Immature natural killer cell (primary cell): ENCODE results near the gene CHST3. TPM values are rescaled to one million over a fixed set of nuclear protein-coding genes. Genes with fewer than 3 reads are reported as not detected.
"Not testable (repeated sequence)": the region's sequence is repeated elsewhere in the genome, so short reads cannot be mapped to it uniquely, and the experiment has no call there.

Experiments used
- DNase-seq, 3 donors: peaks; one replicate each; pipeline ENCODE4 v3.0.0; 2022; ENCODE audit warnings: mixed read lengths in 1 of 3
- H3K27ac Mint-ChIP-seq, 6 donors: one replicate each; pipeline ENCODE4 v1.8.0; 2020; ENCODE audit warnings: mixed read lengths in 6 of 6, mild to moderate bottlenecking in 5 of 6, inconsistent platforms in 4 of 6, moderate library complexity in 3 of 6
- H3K27me3 Mint-ChIP-seq, 3 donors: one replicate each; pipeline ENCODE4 v1.8.0; 2020 to 2021; ENCODE audit warnings: low read depth in 3 of 3, mild to moderate bottlenecking in 3 of 3, mixed read lengths in 3 of 3, moderate library complexity in 3 of 3, inconsistent platforms in 1 of 3
- H3K36me3 Mint-ChIP-seq, 3 donors: one replicate each; pipeline ENCODE4 v1.8.0; 2020; ENCODE audit warnings: mixed read lengths in 3 of 3, inconsistent platforms in 2 of 3, mild to moderate bottlenecking in 2 of 3
- H3K4me1 Mint-ChIP-seq, 2 donors: one replicate each; pipeline ENCODE4 v1.8.0; 2020; ENCODE audit warnings: inconsistent platforms in 2 of 2, mild to moderate bottlenecking in 2 of 2, mixed read lengths in 2 of 2, moderate library complexity in 1 of 2
- H3K4me3 Mint-ChIP-seq, 5 donors: one replicate each; pipeline ENCODE4 v1.8.0; 2020; ENCODE audit warnings: mild to moderate bottlenecking in 5 of 5, mixed read lengths in 5 of 5, inconsistent platforms in 3 of 5, moderate library complexity in 3 of 5
- H3K9me3 Mint-ChIP-seq, 6 donors: one replicate each; pipeline ENCODE4 v1.8.0; 2020; ENCODE audit warnings: mild to moderate bottlenecking in 6 of 6, mixed read lengths in 6 of 6, inconsistent platforms in 4 of 6, moderate library complexity in 3 of 6
- polyA plus RNA-seq, 3 donors: library from polyadenylated mRNA; unstranded; fragments of 300-500 nt; fragmentation: Illumina TruSeq; gene quantifications; one replicate each; pipeline ENCODE4 v1.2.3, GENCODE V29; 2021

CHST3 gene
- not detected for polyA plus RNA-seq

DNA sequence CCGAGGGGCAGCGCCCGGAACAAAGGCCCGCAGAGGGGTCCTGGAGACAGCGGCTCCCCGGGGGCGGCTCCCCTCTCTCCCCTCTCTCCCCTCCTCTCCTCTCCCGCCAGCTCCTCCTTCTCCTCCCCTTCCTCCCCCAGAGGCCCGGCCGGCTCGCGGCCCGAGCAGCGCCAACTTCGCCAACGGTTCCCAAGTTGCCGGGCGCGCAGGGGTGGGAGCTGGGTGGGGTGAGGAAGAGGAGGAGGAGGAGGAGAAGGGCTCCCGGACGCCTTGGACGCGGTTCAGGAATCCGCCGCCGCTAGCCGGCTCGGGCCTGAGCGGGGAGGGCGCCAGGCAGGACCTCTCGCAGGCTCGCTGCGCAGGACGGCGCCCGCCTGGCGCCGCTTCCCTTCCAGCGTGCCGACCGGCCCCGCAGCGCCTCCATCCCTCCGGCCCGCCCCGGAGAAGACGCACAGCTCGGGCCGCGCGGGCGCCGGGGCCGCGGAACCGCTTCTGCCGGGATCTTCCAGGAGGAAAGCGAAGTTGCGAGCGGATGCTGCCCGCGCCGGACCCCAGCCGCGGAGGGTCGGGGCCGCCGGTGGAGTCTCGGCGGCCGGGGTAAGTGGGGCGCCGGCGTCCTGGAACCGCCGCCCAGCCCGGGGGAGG, at the start of gene CHST3:
TSS of gene CHST3 (plus strand) at position 298 of the 645 bp plus-strand sequence. CDS start 41,448 bp downstream, outside the sequence.
- Mint-ChIP-seq H3K9me3 (peaks cover 0 to 2% (median 0%) of the 10 kb centered on the region in 6 donors), H3K27me3 (peaks cover 11 to 22% (median 21%) of the 10 kb centered on the region in 3 donors), H3K36me3 (no peaks in the 10 kb centered on the region), H3K27ac (no peak within 1 kb of the TSS), H3K4me3 (no peak within 1 kb of the TSS), H3K4me1 (peaks cover 0 to 4% of the 10 kb centered on the region in 2 donors)
- no peak for DNase-seq

GRCh38 chr10:71916827-71917226, 47.4 kb upstream of the CHST3 start:
- Mint-ChIP-seq H3K4me3 (no peak overlapping the region), H3K36me3 (no peaks in the 10 kb centered on the region), H3K27ac (no peak overlapping the region), H3K4me1 (no peaks in the 10 kb centered on the region), H3K27me3 (peaks cover 2 to 9% (median 3%) of the 10 kb centered on the region in 3 donors), H3K9me3 (peaks cover 0 to 1% (median 0%) of the 10 kb centered on the region in 6 donors)
- no peak for DNase-seq

DNA sequence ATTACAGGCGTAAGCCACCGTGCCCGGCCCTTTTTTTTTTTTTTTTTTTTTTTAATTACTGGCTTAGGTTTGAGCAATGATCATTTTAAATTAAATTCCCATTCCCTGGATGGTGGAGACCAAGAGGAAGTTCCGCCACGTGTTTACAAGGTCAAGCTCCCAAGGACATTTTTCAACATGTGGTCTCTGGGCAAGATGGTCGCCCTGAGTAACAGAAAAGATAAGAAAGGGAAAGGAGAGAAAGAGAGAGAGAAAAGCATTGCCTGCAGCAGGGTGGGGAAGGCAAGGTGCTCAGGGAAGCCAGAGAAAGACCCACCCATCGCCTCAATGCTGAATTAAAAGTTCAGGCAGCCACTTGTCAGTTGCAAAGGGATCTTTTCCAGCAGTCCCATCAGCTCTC, 45.2 kb upstream of the CHST3 start:
- no peak for DNase-seq
- Mint-ChIP-seq H3K27me3 (peaks cover 3 to 11% (median 9%) of the 10 kb centered on the region in 3 donors), H3K4me3 (no peak overlapping the region), H3K36me3 (no peaks in the 10 kb centered on the region), H3K4me1 (no peaks in the 10 kb centered on the region), H3K27ac (no peak overlapping the region), H3K9me3 (peaks cover 0 to 1% (median 0%) of the 10 kb centered on the region in 6 donors)

- H3K27ac Mint-ChIP-seq, H3K9me3 Mint-ChIP-seq, DNase-seq, H3K4me3 Mint-ChIP-seq, H3K4me1 Mint-ChIP-seq, H3K36me3 Mint-ChIP-seq: not testable (repeated sequence)
- peaks cover 3 to 11% (median 9%) of the 10 kb centered on the region in 3 donors for H3K27me3 Mint-ChIP-seq
Observed at GRCh38 chr10:71919956-71920539, 44.1 kb upstream of the CHST3 start.

DNA sequence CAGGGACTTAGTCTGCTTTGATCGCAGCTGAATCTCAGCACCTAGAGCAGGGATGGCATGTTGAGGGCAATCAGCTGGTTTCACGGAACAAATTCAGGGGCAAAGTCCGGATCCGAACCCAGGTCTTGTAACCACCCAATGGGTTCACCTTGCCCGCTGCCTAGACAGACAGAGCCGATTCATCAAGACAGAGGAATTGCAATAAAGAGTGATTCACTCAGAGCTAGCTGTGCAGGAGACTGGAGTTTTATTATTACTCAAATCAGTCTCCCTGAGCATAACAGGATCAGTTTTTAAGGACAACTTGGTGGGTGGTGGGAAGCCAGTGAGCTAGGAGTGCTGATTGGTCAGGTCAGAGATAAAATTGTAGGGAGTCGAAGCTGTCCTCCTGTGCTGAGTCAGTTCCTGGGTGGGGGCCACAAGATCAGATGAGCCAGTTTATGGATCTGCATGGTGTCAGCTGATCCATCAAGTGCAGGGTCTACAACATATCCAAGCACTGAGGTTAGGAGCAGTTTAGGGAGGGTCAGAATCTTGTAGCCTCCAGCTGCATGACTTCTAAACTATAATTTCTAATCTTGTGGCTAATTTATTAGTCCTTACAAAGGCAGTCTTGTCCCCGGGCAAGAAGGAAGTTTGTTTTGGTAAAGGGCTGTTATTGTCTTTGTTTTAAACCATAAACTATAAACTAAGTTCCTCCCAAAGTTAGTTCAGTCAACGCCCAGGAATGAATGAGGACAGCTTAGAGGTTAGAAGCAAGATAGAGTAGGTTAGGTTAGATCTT, 43.5 kb upstream of the CHST3 start:
- no peaks in the 10 kb centered on the region for H3K4me1 Mint-ChIP-seq
- DNase-seq, result no peak
- peaks cover 3 to 9% (median 9%) of the 10 kb centered on the region in 3 donors for H3K27me3 Mint-ChIP-seq
- H3K9me3 Mint-ChIP-seq, result peaks cover 0 to 1% (median 0%) of the 10 kb centered on the region in 6 donors
- no peak overlapping the region for H3K27ac Mint-ChIP-seq
- H3K36me3 Mint-ChIP-seq, result no peaks in the 10 kb centered on the region
- no peak overlapping the region for H3K4me3 Mint-ChIP-seq

- no peak overlapping the region for H3K4me3 Mint-ChIP-seq
- no peak for DNase-seq
- H3K27me3 Mint-ChIP-seq, result peaks cover 3 to 9% (median 9%) of the 10 kb centered on the region in 3 donors
- H3K27ac Mint-ChIP-seq, result no peak overlapping the region
- no peaks in the 10 kb centered on the region for H3K4me1 Mint-ChIP-seq
- H3K36me3 Mint-ChIP-seq, result no peaks in the 10 kb centered on the region
- peaks cover 0 to 1% (median 0%) of the 10 kb centered on the region in 6 donors for H3K9me3 Mint-ChIP-seq
Observed at GRCh38 chr10:71921324-71922027, 42.7 kb upstream of the CHST3 start.

GRCh38 chr10:71923138-71923692, 41.0 kb upstream of the CHST3 start:
- peaks cover 2 to 9% (median 6%) of the 10 kb centered on the region in 3 donors for H3K27me3 Mint-ChIP-seq
- no peaks in the 10 kb centered on the region for H3K9me3 Mint-ChIP-seq
- no peak overlapping the region for H3K4me3 Mint-ChIP-seq
- DNase-seq, result no peak
- no peaks in the 10 kb centered on the region for H3K4me1 Mint-ChIP-seq
- H3K27ac Mint-ChIP-seq, result no peak overlapping the region
- H3K36me3 Mint-ChIP-seq, result no peaks in the 10 kb centered on the region

DNA sequence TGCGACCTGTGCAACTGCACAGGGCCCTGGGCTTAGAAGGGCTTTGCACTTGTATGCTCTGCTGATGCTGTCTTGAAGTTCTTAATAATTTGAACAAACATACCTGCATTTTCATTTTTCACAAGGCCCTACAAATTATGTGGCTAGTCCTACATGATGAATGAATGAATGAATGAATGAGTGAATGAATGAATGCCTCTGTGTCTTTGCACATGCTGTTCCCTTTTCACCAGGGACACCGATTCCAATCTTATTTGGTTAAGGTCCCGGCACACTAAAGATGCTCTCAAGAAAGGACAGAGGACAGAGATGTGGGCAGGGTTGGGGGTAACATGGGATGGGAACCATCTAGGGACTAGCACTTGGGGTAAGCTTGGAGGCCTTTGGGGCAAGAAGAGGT, 39.4 kb upstream of the CHST3 start:
- Mint-ChIP-seq H3K27me3 (peaks cover 0 to 9% (median 6%) of the 10 kb centered on the region in 3 donors), H3K27ac (no peak overlapping the region), H3K4me3 (no peak overlapping the region), H3K9me3 (no peaks in the 10 kb centered on the region), H3K4me1 (no peaks in the 10 kb centered on the region), H3K36me3 (no peaks in the 10 kb centered on the region)
- no peak for DNase-seq

- Mint-ChIP-seq H3K9me3 (peaks cover 0 to 1% (median 0%) of the 10 kb centered on the region in 6 donors), H3K4me3 (no peak overlapping the region), H3K36me3 (no peaks in the 10 kb centered on the region), H3K27me3 (peaks cover 0 to 7% (median 0%) of the 10 kb centered on the region in 3 donors), H3K27ac (no peak overlapping the region), H3K4me1 (no peaks in the 10 kb centered on the region)
- DNase-seq, result no peak
Observed at GRCh38 chr10:71927159-71927558, 37.0 kb upstream of the CHST3 start.

GRCh38 chr10:71927776-71928592, 36.2 kb upstream of the CHST3 start:
- H3K27ac Mint-ChIP-seq, result no peak overlapping the region
- peaks cover 0 to 2% (median 0%) of the 10 kb centered on the region in 6 donors for H3K9me3 Mint-ChIP-seq
- no peak overlapping the region for H3K4me3 Mint-ChIP-seq
- no peak for DNase-seq
- H3K36me3 Mint-ChIP-seq, result no peaks in the 10 kb centered on the region
- no peaks in the 10 kb centered on the region for H3K4me1 Mint-ChIP-seq
- peaks cover 0 to 8% (median 0%) of the 10 kb centered on the region in 3 donors for H3K27me3 Mint-ChIP-seq

GRCh38 chr10:71931295-71931694, 32.9 kb upstream of the CHST3 start:
- H3K9me3 Mint-ChIP-seq, result peaks cover 0 to 5% (median 0%) of the 10 kb centered on the region in 6 donors
- no peak for DNase-seq
- no peak overlapping the region for H3K4me3 Mint-ChIP-seq
- H3K36me3 Mint-ChIP-seq, result peaks cover 0 to 4% (median 0%) of the 10 kb centered on the region in 3 donors
- H3K27ac Mint-ChIP-seq, result no peak overlapping the region
- peaks cover 0 to 9% (median 7%) of the 10 kb centered on the region in 3 donors for H3K27me3 Mint-ChIP-seq
- H3K4me1 Mint-ChIP-seq, result no peaks in the 10 kb centered on the region

- Mint-ChIP-seq H3K27me3 (peaks cover 5 to 11% (median 7%) of the 10 kb centered on the region in 3 donors), H3K9me3 (peaks cover 0 to 7% (median 0%) of the 10 kb centered on the region in 6 donors), H3K36me3 (peaks cover 0 to 8% (median 0%) of the 10 kb centered on the region in 3 donors), H3K27ac (no peak overlapping the region), H3K4me1 (no peaks in the 10 kb centered on the region), H3K4me3 (no peak overlapping the region)
- DNase-seq, result no peak
Observed at GRCh38 chr10:71933651-71934050, 30.5 kb upstream of the CHST3 start.
